Smooth muscle cell of the umbilical artery (primary cell): ENCODE results near the gene TRIM62. TPM values are rescaled to one million over a fixed set of nuclear protein-coding genes. Genes with fewer than 3 reads are reported as not detected.

Experiments used
- total RNA-seq: library from RNA; depleted of rRNA; stranded (reverse); fragments of >200 nt; gene quantifications from 2 replicates; pipeline ENCODE4 v1.2.3, GENCODE V29; 2014

The TRIM62 gene
- 5.0 and 7.4 TPM in 2 replicates for total RNA-seq

GRCh38 chr1:33181921-33182341, at the start of gene TRIM62:
TRIM62 (minus strand) TSS chr1:33182043; CDS start chr1:33181432, 611 bp downstream.

Other genes starting within 250 kb of the TRIM62 start
- gene RNF19B, start 217.2 kb downstream of the TRIM62 start, total RNA-seq = 13.1 and 14.7 TPM in 2 replicates
- gene AK2, start 145.2 kb downstream of the TRIM62 start, total RNA-seq = 156 and 167 TPM in 2 replicates
- gene AZIN2, start 100.9 kb downstream of the TRIM62 start, total RNA-seq = 7.2 and 30.3 TPM in 2 replicates
- 4.3 and 5.3 TPM in 2 replicates for gene ZNF362, start 74.4 kb upstream of the TRIM62 start, total RNA-seq
- not detected in 2 replicates for gene A3GALT2, start 139.1 kb upstream of the TRIM62 start, total RNA-seq
- gene PHC2, start 249.1 kb upstream of the TRIM62 start, total RNA-seq = 65.6 and 137 TPM in 2 replicates